HepG2 (cell line): ENCODE results near the gene ITGB3. TPM values are rescaled to one million over a fixed set of nuclear protein-coding genes. Genes with fewer than 3 reads are reported as not detected.
A peak's percentile ranks its signal among the peaks of the same experiment; 100 is the strongest.

Source experiments
- AGO1 ChIP-seq: fragments of 200-400 bp; formaldehyde crosslinking; IDR thresholded peaks from 2 replicates; pipeline ENCODE4 v1.6.1; 2017; ENCODE audit warnings: mild to moderate bottlenecking, low read depth, low read length, moderate library complexity; ENCODE audit not compliant: poor library complexity, severe bottlenecking
- CREM ChIP-seq, 2 experiments: sonication (generic) in 1 of 2; formaldehyde crosslinking in 1 of 2; IDR thresholded peaks; 2 replicates each; pipeline versions ENCODE4 v1.4.0 to v1.6.1; 2016 to 2020; ENCODE audit warnings: antibody characterized with exemption in 1 of 2, mild to moderate bottlenecking in 1 of 2, missing genetic modification reagents in 1 of 2
- MEF2D ChIP-seq: sonication (generic); formaldehyde crosslinking; IDR thresholded peaks from 2 replicates; pipeline ENCODE4 v1.5.1; 2020; ENCODE audit warnings: mild to moderate bottlenecking, missing genetic modification reagents
- NFE2L1 ChIP-seq: sonication (generic); formaldehyde crosslinking; IDR thresholded peaks from 2 replicates; pipeline ENCODE4 v1.4.0; 2020; ENCODE audit warnings: missing genetic modification reagents, mild to moderate bottlenecking, borderline replicate concordance
- PCBP2 ChIP-seq: fragments of 200-400 bp; formaldehyde crosslinking; optimal IDR thresholded peaks from 2 replicates; pipeline ENCODE3; 2018; ENCODE audit warnings: low read length, low read depth; ENCODE audit not compliant: poor library complexity, severe bottlenecking
- PHF8 ChIP-seq: sonication (generic); formaldehyde crosslinking; IDR thresholded peaks from 2 replicates; pipeline ENCODE4 v1.5.0; 2020; ENCODE audit warnings: missing genetic modification reagents
- RFXANK ChIP-seq: IDR thresholded peaks from 2 replicates; pipeline ENCODE4 v1.6.1; 2016
- SP4 ChIP-seq: sonication (generic); formaldehyde crosslinking; IDR thresholded peaks from 2 replicates; pipeline ENCODE4 v1.8.1; 2023; ENCODE audit warnings: mild to moderate bottlenecking, missing genetic modification reagents
- TCF7L2 ChIP-seq: IDR thresholded peaks from 2 replicates; pipeline ENCODE4 v1.6.1; 2011; ENCODE audit warnings: mild to moderate bottlenecking, low read depth, low read length, moderate library complexity
- U2AF1 ChIP-seq: fragments of 200-400 bp; formaldehyde crosslinking; optimal IDR thresholded peaks from 2 replicates; pipeline ENCODE3; 2017; ENCODE audit warnings: mild to moderate bottlenecking, low read depth, low read length
- USF2 ChIP-seq, 2 experiments: sonication (generic) in 1 of 2; formaldehyde crosslinking in 1 of 2; IDR thresholded peaks; 2 replicates each; pipeline versions ENCODE4 v1.5.1 to v1.6.1; 2011 to 2020; ENCODE audit warnings: borderline replicate concordance in 1 of 2, low read depth in 1 of 2, low read length in 1 of 2, mild to moderate bottlenecking in 1 of 2, missing genetic modification reagents in 1 of 2, moderate library complexity in 1 of 2
- ZC3H13 ChIP-seq: sonication (generic); formaldehyde crosslinking; IDR thresholded peaks from 2 replicates; pipeline ENCODE4 v1.8.1; 2023; ENCODE audit warnings: mild to moderate bottlenecking, missing genetic modification reagents, moderate library complexity
- ZFX ChIP-seq: sonication (generic); formaldehyde crosslinking; IDR thresholded peaks from 2 replicates; pipeline ENCODE4 v1.4.0; 2020; ENCODE audit warnings: mild to moderate bottlenecking, low read depth, missing genetic modification reagents, moderate library complexity
- ZNF510 ChIP-seq: sonication (generic); formaldehyde crosslinking; IDR thresholded peaks from 2 replicates; pipeline ENCODE4 v1.4.0; 2020; ENCODE audit warnings: low read depth, mild to moderate bottlenecking, missing genetic modification reagents
- ZNF768 ChIP-seq: sonication (generic); formaldehyde crosslinking; IDR thresholded peaks from 2 replicates; pipeline ENCODE4 v1.4.0; 2020; ENCODE audit warnings: missing genetic modification reagents
- ZSCAN29 ChIP-seq: sonication (generic); formaldehyde crosslinking; conservative IDR thresholded peaks from 2 replicates; pipeline ENCODE4 v1.4.0; 2020; ENCODE audit warnings: mild to moderate bottlenecking, missing genetic modification reagents
- polyA plus RNA-seq, 8 experiments: library from polyadenylated mRNA; depleted of rRNA in 3 of 8; stranded (reverse) in 7 of 8; unstranded in 1 of 8; fragments of >200 nt; fragmentation: Illumina TruSeq in 4 of 8; extraction: Trizol in 4 of 8; gene quantifications; 2 replicates each; pipeline versions ENCODE4 v1.2.1 to v1.2.3, GENCODE V29; 2011 to 2016; ENCODE audit warnings: low read depth in 4 of 8, missing spikeins in 1 of 8, mixed read lengths in 1 of 8; ENCODE audit not compliant: insufficient read depth in 1 of 8
- total RNA-seq, 5 experiments: library from RNA; depleted of rRNA; stranded (reverse); fragments of >200 nt; fragmentation: Illumina TruSeq; extraction: Trizol; gene quantifications; 2 replicates each; pipeline ENCODE4 v1.2.3, GENCODE V29; 2016; ENCODE audit warnings: low read depth in 1 of 5
- TF ChIP-seq, protein P1 (sequence below): sonication (generic); formaldehyde crosslinking; IDR thresholded peaks from 2 replicates; pipeline ENCODE4 v1.5.0; 2020; ENCODE audit warnings: missing genetic modification reagents
- TF ChIP-seq, protein P2 (sequence below): sonication (generic); formaldehyde crosslinking; IDR thresholded peaks from 2 replicates; pipeline ENCODE4 v1.5.1; 2020; ENCODE audit warnings: mild to moderate bottlenecking, missing genetic modification reagents, moderate library complexity
- TF ChIP-seq, protein P3 (sequence below): IDR thresholded peaks from 2 replicates; pipeline ENCODE4 v1.6.1; 2016; ENCODE audit warnings: low read depth, borderline replicate concordance

ITGB3 gene
- total and polyA plus RNA-seq, 2 of the 13 experiments (the other 11 are each of a cell fraction or from before 2014, with no cell fraction given) = 0.09 to 0.31 TPM

DNA sequence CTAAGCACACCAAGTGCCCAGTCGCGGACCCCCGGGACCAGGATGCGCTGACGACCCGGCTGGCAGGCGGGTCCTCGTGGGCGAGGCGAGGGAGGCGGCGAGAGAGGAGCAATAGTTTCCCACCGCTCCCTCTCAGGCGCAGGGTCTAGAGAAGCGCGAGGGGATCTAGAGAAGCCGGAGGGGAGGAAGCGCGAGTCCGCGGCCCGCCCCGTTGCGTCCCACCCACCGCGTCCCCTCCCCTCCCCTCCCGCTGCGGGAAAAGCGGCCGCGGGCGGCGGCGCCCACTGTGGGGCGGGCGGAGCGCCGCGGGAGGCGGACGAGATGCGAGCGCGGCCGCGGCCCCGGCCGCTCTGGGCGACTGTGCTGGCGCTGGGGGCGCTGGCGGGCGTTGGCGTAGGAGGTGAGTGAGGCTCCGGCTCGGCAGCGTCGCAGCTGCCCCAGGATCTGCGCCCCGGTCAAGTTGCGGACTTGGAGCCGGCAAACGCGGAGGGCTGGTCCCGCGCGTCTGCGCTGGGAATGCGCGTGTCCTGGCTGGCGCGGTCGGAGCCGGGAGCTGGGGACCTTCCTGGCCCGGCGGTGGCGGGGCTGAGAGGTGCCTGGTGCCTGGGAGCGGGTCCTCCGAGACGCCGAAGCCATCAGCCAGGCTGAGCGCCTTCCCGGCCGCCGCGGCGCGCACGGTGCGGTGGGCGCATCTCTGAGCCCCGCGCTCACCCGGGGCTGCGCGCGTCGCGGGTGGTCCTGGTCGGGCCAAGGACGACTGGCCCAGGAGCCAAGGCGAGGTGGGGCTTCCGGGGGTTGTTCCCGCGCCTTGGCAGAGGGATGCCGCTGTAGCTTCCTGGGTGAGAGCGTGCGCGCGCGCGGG is at the start of gene ITGB3 (continued):
- TF ChIP-seq, protein P1, sequence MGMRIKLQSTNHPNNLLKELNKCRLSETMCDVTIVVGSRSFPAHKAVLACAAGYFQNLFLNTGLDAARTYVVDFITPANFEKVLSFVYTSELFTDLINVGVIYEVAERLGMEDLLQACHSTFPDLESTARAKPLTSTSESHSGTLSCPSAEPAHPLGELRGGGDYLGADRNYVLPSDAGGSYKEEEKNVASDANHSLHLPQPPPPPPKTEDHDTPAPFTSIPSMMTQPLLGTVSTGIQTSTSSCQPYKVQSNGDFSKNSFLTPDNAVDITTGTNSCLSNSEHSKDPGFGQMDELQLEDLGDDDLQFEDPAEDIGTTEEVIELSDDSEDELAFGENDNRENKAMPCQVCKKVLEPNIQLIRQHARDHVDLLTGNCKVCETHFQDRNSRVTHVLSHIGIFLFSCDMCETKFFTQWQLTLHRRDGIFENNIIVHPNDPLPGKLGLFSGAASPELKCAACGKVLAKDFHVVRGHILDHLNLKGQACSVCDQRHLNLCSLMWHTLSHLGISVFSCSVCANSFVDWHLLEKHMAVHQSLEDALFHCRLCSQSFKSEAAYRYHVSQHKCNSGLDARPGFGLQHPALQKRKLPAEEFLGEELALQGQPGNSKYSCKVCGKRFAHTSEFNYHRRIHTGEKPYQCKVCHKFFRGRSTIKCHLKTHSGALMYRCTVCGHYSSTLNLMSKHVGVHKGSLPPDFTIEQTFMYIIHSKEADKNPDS = 0 out of 2 replicates have a peak, but pooled peaks have one; percentile 29
- no peak for TF ChIP-seq USF2 (IDR thresholded peaks at IDR 0.05; ENCODE audit: low read depth, low read length)
- no peak for TF ChIP-seq USF2 (CRISPR knock-in tag; IDR thresholded peaks at IDR 0.05; ENCODE audit: borderline replicate concordance)
- TF ChIP-seq PHF8 (CRISPR knock-in tag) = no peak
- TF ChIP-seq ZNF510 (CRISPR knock-in tag) = peak; percentile 37; the same call in 1 of the 2 replicates
- TF ChIP-seq ZSCAN29 (CRISPR knock-in tag) = 0 out of 2 replicates have a peak, but pooled peaks have one; percentile 40
- no peak for TF ChIP-seq SP4
- no peak for TF ChIP-seq RFXANK (CRISPR knock-in tag)
- TF ChIP-seq, protein P2, sequence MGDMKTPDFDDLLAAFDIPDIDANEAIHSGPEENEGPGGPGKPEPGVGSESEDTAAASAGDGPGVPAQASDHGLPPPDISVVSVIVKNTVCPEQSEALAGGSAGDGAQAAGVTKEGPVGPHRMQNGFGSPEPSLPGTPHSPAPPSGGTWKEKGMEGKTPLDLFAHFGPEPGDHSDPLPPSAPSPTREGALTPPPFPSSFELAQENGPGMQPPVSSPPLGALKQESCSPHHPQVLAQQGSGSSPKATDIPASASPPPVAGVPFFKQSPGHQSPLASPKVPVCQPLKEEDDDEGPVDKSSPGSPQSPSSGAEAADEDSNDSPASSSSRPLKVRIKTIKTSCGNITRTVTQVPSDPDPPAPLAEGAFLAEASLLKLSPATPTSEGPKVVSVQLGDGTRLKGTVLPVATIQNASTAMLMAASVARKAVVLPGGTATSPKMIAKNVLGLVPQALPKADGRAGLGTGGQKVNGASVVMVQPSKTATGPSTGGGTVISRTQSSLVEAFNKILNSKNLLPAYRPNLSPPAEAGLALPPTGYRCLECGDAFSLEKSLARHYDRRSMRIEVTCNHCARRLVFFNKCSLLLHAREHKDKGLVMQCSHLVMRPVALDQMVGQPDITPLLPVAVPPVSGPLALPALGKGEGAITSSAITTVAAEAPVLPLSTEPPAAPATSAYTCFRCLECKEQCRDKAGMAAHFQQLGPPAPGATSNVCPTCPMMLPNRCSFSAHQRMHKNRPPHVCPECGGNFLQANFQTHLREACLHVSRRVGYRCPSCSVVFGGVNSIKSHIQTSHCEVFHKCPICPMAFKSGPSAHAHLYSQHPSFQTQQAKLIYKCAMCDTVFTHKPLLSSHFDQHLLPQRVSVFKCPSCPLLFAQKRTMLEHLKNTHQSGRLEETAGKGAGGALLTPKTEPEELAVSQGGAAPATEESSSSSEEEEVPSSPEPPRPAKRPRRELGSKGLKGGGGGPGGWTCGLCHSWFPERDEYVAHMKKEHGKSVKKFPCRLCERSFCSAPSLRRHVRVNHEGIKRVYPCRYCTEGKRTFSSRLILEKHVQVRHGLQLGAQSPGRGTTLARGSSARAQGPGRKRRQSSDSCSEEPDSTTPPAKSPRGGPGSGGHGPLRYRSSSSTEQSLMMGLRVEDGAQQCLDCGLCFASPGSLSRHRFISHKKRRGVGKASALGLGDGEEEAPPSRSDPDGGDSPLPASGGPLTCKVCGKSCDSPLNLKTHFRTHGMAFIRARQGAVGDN (CRISPR knock-in tag) = peak; percentile 79
- peak; percentile 57 for TF ChIP-seq AGO1
- no peak for TF ChIP-seq ZC3H13 (CRISPR knock-in tag)
- TF ChIP-seq, protein P3, sequence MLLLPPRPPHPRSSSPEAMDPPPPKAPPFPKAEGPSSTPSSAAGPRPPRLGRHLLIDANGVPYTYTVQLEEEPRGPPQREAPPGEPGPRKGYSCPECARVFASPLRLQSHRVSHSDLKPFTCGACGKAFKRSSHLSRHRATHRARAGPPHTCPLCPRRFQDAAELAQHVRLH (CRISPR knock-in tag) = 0 out of 2 replicates have a peak, but pooled peaks have one; percentile 20
- TF ChIP-seq PCBP2 = no peak
- TF ChIP-seq U2AF1 = no peak
- TF ChIP-seq TCF7L2 = no peak
- no peak for TF ChIP-seq CREM (IDR thresholded peaks at IDR 0.05)
- TF ChIP-seq CREM (CRISPR knock-in tag; IDR thresholded peaks at IDR 0.05) = no peak
- TF ChIP-seq MEF2D (CRISPR knock-in tag) = no peak
- 0 out of 2 replicates have a peak, but pooled peaks have one; percentile 3 for TF ChIP-seq ZNF768 (CRISPR knock-in tag)
- no peak for TF ChIP-seq NFE2L1 (CRISPR knock-in tag)
- no peak; the same call in 1 of the 2 replicates for TF ChIP-seq ZFX
